ENCODE measurements around the gene KLK13. TPM values are rescaled to one million over a fixed set of nuclear protein-coding genes. Genes with fewer than 3 reads are reported as not detected.

The KLK13 gene
- total RNA-seq, 1 donor from 2014 or later, result 1.5 TPM

DNA sequence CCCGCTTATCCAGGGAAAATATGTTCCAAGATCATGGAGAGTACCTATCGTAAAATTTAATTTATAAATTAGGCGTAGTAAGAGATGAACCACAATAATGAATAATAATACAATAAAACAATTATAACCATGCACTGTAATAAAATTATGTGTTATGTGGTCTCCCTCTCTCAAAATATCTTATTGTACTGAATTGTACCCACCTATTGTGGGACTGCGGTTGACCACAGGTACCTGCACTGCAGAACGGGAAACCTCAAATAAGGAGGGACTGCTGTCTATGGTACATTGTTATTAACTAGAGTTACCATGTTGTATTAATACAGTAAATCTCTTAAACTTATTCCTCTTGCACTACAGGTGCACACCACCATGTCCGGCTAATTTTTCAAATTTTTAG, 24.7 kb downstream of the KLK13 start:
- H3K4me1 Mint-ChIP-seq (ENCODE audit: unreplicated experiment), result no peaks in the 10 kb centered on the region
- H3K27ac Mint-ChIP-seq, result no peak overlapping the region
- no peaks in the 10 kb centered on the region for H3K9me3 Mint-ChIP-seq
- H3K27me3 Mint-ChIP-seq, result peaks cover 4% of the 10 kb centered on the region
- TF ChIP-seq, protein P1, sequence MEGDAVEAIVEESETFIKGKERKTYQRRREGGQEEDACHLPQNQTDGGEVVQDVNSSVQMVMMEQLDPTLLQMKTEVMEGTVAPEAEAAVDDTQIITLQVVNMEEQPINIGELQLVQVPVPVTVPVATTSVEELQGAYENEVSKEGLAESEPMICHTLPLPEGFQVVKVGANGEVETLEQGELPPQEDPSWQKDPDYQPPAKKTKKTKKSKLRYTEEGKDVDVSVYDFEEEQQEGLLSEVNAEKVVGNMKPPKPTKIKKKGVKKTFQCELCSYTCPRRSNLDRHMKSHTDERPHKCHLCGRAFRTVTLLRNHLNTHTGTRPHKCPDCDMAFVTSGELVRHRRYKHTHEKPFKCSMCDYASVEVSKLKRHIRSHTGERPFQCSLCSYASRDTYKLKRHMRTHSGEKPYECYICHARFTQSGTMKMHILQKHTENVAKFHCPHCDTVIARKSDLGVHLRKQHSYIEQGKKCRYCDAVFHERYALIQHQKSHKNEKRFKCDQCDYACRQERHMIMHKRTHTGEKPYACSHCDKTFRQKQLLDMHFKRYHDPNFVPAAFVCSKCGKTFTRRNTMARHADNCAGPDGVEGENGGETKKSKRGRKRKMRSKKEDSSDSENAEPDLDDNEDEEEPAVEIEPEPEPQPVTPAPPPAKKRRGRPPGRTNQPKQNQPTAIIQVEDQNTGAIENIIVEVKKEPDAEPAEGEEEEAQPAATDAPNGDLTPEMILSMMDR (conservative IDR thresholded peaks at IDR 0.05), result no peak
- DNase-seq (ENCODE audit: extremely low spot score, unreplicated experiment), result no peak
- H3K36me3 Mint-ChIP-seq, result no peaks in the 10 kb centered on the region
- H3K4me3 Mint-ChIP-seq, result no peak overlapping the region

DNA sequence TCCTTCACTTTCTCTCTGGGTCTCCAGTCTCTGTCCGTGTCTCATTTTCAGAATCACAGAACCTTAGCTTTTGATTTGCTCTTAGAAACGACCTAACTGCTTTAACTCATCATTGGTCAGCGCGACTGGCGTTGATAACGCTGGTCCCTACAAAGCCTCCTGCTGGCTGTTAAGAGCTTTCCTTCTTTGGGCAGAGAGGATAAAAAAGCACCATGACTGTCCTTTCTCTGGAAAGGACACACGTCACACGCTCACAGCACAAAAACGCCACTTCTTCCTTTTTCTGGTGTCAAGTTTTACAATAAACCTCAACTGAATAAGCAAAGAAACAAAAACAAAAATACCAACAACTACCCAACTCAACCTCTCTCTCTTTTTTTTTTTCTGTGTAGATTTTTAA, 28.4 kb downstream of the KLK13 start:
- H3K27ac Mint-ChIP-seq, result no peak overlapping the region
- H3K36me3 Mint-ChIP-seq, result peaks cover under 1% of the 10 kb centered on the region
- H3K4me1 Mint-ChIP-seq (ENCODE audit: unreplicated experiment), result peaks cover 4% of the 10 kb centered on the region
- H3K27me3 Mint-ChIP-seq, result peaks cover 15% of the 10 kb centered on the region
- TF ChIP-seq, protein P1 (conservative IDR thresholded peaks at IDR 0.05), result no peak
- no peaks in the 10 kb centered on the region for H3K9me3 Mint-ChIP-seq
- H3K4me3 Mint-ChIP-seq, result no peak overlapping the region
- no peak for DNase-seq (ENCODE audit: extremely low spot score, unreplicated experiment)

DNA sequence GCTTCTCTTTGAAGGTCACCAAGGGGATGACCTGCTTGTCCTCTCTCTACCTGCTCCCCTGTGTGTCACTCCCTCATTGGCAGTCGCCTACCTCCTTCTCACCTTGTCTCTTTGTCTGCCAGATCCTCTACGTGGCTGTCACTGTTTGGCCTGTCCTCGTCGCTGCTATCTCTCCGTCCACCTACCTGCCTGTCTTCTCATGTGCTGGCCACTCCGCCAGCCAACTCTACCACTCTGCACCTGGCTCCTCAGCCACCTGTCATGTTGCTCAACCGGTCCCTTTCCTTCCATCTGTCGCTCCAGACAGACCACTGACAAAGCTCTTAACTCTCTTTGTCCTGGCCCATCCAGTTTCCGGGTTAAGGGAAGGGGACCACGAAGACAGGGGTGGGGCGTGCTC, 30.2 kb downstream of the KLK13 start, which contains the start of gene KLK12:
TSS of gene KLK12 (minus strand) at position 299 of the 400 bp plus-strand sequence. CDS start 381 bp downstream, outside the sequence.
- TF ChIP-seq, protein P1 (conservative IDR thresholded peaks at IDR 0.05), result no peak
- no peak for DNase-seq (ENCODE audit: extremely low spot score, unreplicated experiment)
- H3K27me3 Mint-ChIP-seq, result peaks cover 23% of the 10 kb centered on the region
- peaks cover 3% of the 10 kb centered on the region for H3K36me3 Mint-ChIP-seq
- peaks cover 4% of the 10 kb centered on the region for H3K4me1 Mint-ChIP-seq (ENCODE audit: unreplicated experiment)
- no peaks in the 10 kb centered on the region for H3K9me3 Mint-ChIP-seq
- peak within 1 kb of the TSS; percentile 2 for H3K4me3 Mint-ChIP-seq
- peak within 1 kb of the TSS; percentile 17 for H3K27ac Mint-ChIP-seq

DNA sequence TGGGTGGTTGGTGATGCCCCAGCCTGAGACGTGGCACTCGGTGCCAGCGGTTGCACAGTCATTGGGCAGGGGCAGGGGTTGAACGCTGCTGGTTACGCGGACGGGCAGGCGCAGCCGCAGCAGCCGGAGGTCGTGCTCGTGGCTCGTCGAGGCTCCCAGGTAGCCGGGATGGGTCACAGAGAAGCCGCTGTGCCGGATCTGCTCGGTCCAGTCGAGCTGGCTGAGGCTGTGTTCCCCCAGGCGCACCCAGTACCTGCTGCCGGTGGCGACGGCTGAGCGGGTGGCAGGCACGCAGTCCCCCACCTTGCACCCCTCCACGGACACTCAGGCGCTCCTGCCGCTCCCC, 33.0 kb downstream of the KLK13 start:
- no peak for DNase-seq (ENCODE audit: extremely low spot score, unreplicated experiment)
- Mint-ChIP-seq H3K9me3 (no peaks in the 10 kb centered on the region), H3K4me1 (ENCODE audit: unreplicated experiment) (peaks cover 4% of the 10 kb centered on the region), H3K36me3 (peaks cover 3% of the 10 kb centered on the region), H3K4me3 (no peak overlapping the region), H3K27ac (no peak overlapping the region), H3K27me3 (peaks cover 24% of the 10 kb centered on the region)
- TF ChIP-seq, protein P1 (conservative IDR thresholded peaks at IDR 0.05), result no peak

DNA sequence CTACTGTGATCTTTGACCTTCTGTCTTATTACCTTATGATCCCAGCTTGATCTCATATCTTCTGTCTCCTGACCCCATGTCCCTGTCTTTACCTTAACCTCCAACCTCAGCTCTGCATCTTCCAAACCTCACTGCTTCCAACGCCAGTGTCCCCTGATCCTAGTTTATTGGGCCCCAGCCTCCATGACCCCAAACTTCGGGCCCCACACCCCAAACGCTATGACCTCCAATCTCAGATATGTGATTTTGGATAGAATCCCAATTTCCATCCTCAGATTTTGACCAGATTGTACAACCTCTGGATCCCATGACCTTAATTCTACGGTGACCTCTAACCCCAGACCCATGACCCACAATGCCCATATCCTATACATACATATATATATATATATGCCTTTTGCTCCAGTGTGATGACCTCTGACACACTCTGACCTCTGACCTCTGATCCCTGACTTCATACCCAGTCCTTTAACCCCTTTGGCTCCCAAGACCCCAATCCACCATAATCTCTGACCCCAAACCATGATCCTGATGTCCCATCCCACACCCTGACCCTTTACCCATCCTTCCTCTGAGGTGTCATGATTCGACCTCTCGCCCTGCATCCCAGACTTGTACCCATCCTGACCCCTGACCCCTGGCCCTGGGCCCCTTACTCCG, 33.5 kb downstream of the KLK13 start:
- Mint-ChIP-seq H3K9me3 (no peaks in the 10 kb centered on the region), H3K27me3 (peaks cover 27% of the 10 kb centered on the region), H3K4me3 (no peak overlapping the region), H3K36me3 (peaks cover 3% of the 10 kb centered on the region), H3K4me1 (ENCODE audit: unreplicated experiment) (peaks cover 4% of the 10 kb centered on the region), H3K27ac (no peak overlapping the region)
- TF ChIP-seq, protein P1 (conservative IDR thresholded peaks at IDR 0.05), result no peak
- DNase-seq (ENCODE audit: extremely low spot score, unreplicated experiment), result no peak

All from type B pancreatic cell (in vitro differentiated cells).